Transverse colon (tissue), 4 donors: ENCODE measurements around the gene HOXB6. TPM values are rescaled to one million over a fixed set of nuclear protein-coding genes. Genes with fewer than 3 reads are reported as not detected.
A peak's percentile ranks its signal among the peaks of the same experiment; 100 is the strongest.

ENCODE experiments used
- DNase-seq: peaks from one replicate; pipeline ENCODE4 v3.0.0-alpha.2; 2019
- H3K27ac ChIP-seq, 4 donors: fragments of 200-600 bp; sonication (generic); 2 replicates each; pipeline ENCODE4 v1.5.1; 2016 to 2018; ENCODE audit warnings: inconsistent platforms in 4 of 4
- H3K27me3 ChIP-seq: fragments of 200-600 bp; sonication (generic); 2 replicates; pipeline ENCODE4 v1.5.1; 2017; ENCODE audit warnings: inconsistent platforms
- H3K36me3 ChIP-seq, 4 donors: fragments of 200-600 bp; sonication (generic); 2 replicates each; pipeline ENCODE4 v1.5.1; 2017 to 2019; ENCODE audit warnings: inconsistent platforms in 4 of 4
- H3K4me1 ChIP-seq, 4 donors: fragments of 200-600 bp; sonication (generic); 2 replicates each; pipeline ENCODE4 v1.5.1; 2017 to 2020; ENCODE audit warnings: inconsistent platforms in 4 of 4
- H3K4me3 ChIP-seq, 4 donors: fragments of 200-600 bp; sonication (generic); 1 replicate in 1 of 4; 2 replicates in 3 of 4; pipeline versions ENCODE4 v1.5.1 to v1.6.1; 2017 to 2019; ENCODE audit warnings: inconsistent platforms in 4 of 4
- H3K9me3 ChIP-seq, 2 donors: fragments of 200-600 bp; sonication (generic); 2 replicates each; pipeline ENCODE4 v1.5.1; 2017 to 2019; ENCODE audit warnings: inconsistent platforms in 2 of 2
- EP300 ChIP-seq: sonication (generic); formaldehyde crosslinking; IDR thresholded peaks from one replicate; pipeline ENCODE4 v1.6.1; 2017; ENCODE audit warnings: antibody characterized with exemption, low read depth
- POLR2A ChIP-seq: fragments of 450-650 bp; IDR thresholded peaks from one replicate; pipeline ENCODE4 v1.6.1; 2016; ENCODE audit warnings: antibody characterized with exemption, mild to moderate bottlenecking, moderate library complexity
- POLR2AphosphoS5 ChIP-seq, 3 donors: sonication (generic); formaldehyde crosslinking; IDR thresholded peaks; one replicate each; pipeline ENCODE4 v1.6.1; 2016; ENCODE audit warnings: antibody characterized with exemption in 3 of 3
- WGBS, 2 donors: methylation state at CpG; one replicate each; pipeline ENCODE4 v1.1.5; 2018; ENCODE audit warnings: low coverage in 1 of 2; 5-methylcytosine and 5-hydroxymethylcytosine counted together
- in situ Hi-C, 4 donors: fragments of 200-750 bp; cut with MboI; loops; one replicate each; pipeline versions ENCODE4 v1.15.0 to v1.15.1; 2017; ENCODE audit warnings: low sequenced_read_pairs in 3 of 4, low pct_ligation_motif_present in 1 of 4, low pct_unique_long_range_greater_than_20kb in 1 of 4
- intact Hi-C: fragments of 100-400 bp; cut with DNase I; formaldehyde crosslinking; loops from one replicate; pipeline ENCODE4 v1.15.1; 2023; ENCODE audit warnings: low total_unique reads
- total RNA-seq, 4 donors: library from RNA; depleted of rRNA; stranded (reverse); fragments of >200 nt; gene quantifications; one replicate each; pipeline ENCODE4 v1.1.0, GENCODE V29; 2016
- TF ChIP-seq, protein P1 (sequence below), 5 experiments: fragments of 200-600 bp in 3 of 5; fragments of 450-650 bp in 2 of 5; sonication (generic) in 3 of 5; IDR thresholded peaks; 1 replicate in 2 of 5; 2 replicates in 3 of 5; pipeline ENCODE4 v1.5.1; 2016 to 2017; ENCODE audit warnings: antibody characterized with exemption in 5 of 5, inconsistent platforms in 3 of 5, mild to moderate bottlenecking in 2 of 5, moderate library complexity in 1 of 5

Gene HOXB6
- total RNA-seq, 4 donors from 2014 or later = 42.7 to 78.4 (median 62.5) TPM

DNA sequence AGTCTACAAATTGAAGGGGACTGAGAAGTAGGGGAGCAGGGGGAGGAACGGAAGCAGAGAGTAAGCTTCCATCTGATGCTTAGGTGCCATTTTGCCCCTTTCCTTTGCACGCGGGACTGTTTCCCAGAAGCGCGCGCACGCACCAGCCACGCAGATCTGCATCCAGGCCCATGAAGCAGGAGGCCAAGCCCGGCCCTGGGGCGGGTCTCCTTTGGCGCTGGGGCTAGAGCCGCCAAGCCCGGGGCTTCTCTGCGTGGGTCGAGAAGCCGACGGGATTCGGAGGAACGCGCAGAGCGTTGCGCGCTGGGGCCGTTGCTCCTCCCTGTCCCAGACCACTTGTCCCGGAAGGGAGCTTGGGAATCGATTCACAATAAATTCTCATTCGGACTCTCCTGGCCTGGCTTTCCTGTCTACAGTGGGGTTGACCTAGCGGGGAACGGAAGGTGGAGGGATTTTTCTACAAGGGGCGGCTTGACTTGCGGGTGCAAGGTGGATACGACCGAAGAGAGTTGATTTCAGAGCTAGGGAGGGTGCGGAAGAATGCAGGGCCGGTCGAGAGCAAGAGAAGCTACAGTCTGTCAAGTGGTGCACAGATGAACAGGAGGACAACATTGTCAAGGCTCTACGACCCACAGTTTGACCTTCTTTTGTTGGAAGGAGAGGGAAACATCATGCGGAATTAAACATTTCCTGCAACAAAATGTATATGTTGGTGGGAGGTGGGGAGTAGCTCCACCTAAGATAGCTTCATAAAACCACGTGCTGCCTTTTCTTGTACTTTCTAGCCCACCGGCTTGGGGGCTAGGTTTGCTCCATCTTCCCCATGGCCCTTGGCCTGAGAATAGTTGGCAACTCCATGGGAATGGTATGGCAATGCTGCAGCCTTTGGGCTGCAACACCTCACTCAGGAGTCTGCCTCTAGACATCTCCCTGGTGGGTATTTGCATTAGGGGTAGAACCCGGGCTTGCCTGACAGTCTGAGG, 16.9 kb upstream of the HOXB6 start:
- Histone ChIP-seq H3K27me3 (peaks cover 100% of the 10 kb centered on the region), H3K4me1 (peaks cover 12 to 71% (median 56%) of the 10 kb centered on the region in 4 donors), H3K4me3 (peak overlapping the region in 1 of 4 donors; percentile 13), H3K27ac (peak overlapping the region in 3 of 4 donors; percentile 3 to 79 (median 74)), H3K9me3 (no peaks in the 10 kb centered on the region), H3K36me3 (no peaks in the 10 kb centered on the region)
- intact Hi-C loops (no loop called here), in situ Hi-C loops (no loop called here)
- DNase-seq = no peak
- TF ChIP-seq POLR2AphosphoS5 (IDR thresholded peaks at IDR 0.05) = peak in 1 of 3 donors; percentile 9
- TF ChIP-seq, protein P1, sequence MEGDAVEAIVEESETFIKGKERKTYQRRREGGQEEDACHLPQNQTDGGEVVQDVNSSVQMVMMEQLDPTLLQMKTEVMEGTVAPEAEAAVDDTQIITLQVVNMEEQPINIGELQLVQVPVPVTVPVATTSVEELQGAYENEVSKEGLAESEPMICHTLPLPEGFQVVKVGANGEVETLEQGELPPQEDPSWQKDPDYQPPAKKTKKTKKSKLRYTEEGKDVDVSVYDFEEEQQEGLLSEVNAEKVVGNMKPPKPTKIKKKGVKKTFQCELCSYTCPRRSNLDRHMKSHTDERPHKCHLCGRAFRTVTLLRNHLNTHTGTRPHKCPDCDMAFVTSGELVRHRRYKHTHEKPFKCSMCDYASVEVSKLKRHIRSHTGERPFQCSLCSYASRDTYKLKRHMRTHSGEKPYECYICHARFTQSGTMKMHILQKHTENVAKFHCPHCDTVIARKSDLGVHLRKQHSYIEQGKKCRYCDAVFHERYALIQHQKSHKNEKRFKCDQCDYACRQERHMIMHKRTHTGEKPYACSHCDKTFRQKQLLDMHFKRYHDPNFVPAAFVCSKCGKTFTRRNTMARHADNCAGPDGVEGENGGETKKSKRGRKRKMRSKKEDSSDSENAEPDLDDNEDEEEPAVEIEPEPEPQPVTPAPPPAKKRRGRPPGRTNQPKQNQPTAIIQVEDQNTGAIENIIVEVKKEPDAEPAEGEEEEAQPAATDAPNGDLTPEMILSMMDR (IDR thresholded peaks at IDR 0.05) = no peak
- WGBS, 2 donors = 38 to 50% methylated on average over 6 to 39 of the region's 41 CpGs

DNA sequence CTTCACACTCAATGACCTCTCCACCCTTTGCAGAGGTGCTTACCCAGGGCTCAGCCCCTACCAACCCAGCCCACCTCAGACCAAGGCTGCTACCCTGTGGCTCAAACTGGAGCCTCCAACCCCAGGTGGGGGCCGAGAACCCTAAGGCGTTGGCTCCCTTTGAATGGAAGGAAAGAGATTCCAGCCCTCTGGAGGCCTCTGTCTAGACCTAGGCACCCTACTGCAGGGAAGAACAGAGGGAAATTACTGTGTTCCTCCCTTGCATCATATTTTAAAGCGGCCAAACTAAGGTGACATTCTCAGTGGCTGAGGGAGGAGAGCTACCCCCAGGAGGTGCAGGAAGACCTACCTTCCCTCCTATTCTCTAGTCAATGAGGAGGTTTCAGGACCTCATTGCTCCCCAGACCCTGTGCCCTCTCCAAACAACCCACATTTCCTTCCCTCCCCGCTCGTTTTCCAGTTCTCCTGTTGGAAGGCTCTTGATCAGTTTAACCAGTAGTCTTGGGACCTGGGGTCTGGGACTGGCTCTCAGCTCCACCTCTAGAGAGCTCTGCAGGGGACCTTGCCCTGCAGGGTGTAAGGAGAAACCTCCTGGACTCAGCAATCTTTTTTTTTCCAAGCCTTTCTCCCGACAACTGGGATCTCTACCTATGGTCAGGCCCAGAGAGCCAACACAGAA, 15.8 kb upstream of the HOXB6 start:
- H3K4me1 ChIP-seq = peaks cover 4 to 69% (median 49%) of the 10 kb centered on the region in 4 donors
- intact Hi-C loops (no loop called here), in situ Hi-C loops (no loop called here)
- H3K27ac ChIP-seq = peak overlapping the region in 3 of 4 donors; percentile 74 to 79 (median 77)
- peak overlapping the region in 1 of 4 donors; percentile 14 for H3K4me3 ChIP-seq
- no peaks in the 10 kb centered on the region for H3K36me3 ChIP-seq
- peaks cover 100% of the 10 kb centered on the region for H3K27me3 ChIP-seq
- 31 to 48% methylated on average over 3 to 6 of the region's 6 CpGs for WGBS, 2 donors
- no peak for DNase-seq
- TF ChIP-seq POLR2AphosphoS5 (IDR thresholded peaks at IDR 0.05) (no peak), EP300 (no peak), POLR2A (no peak)
- TF ChIP-seq, protein P1 (IDR thresholded peaks at IDR 0.05) = no peak
- H3K9me3 ChIP-seq = no peaks in the 10 kb centered on the region

DNA sequence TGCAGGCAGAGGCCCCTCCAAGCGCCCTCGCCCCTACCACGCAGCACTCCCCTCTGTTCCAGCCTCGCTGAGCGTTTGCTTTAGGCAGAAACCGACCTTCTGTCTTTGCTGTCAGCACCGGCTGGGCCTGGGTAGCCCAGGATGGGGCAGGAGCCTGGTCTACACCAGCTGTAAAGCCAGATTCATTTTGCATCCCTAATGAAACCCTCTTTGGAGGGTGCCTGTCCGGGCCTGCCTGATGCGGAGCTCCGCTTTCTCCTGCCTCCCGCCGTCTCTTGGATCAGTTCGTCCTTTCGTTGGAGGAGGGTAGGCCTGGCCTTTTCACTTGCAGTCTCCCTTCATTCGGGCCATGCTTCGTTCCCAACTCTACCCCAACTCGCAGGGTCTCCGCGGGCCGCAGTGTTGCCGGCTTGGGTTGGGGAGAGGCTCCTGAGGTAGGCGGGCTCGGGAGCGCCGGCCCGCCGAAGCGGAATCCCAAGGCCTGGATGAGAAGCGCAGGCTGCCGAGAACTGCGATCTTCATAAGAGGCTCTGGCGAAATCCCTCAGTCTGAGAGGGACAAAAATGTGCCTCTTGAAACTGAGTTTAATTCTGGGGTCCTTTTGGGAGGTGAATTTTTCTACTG, 15.2 kb upstream of the HOXB6 start:
- Histone ChIP-seq H3K36me3 (no peaks in the 10 kb centered on the region), H3K4me1 (peaks cover 3 to 68% (median 42%) of the 10 kb centered on the region in 4 donors), H3K27ac (peak overlapping the region; percentile 74 to 82 (median 78)), H3K27me3 (peaks cover 100% of the 10 kb centered on the region), H3K4me3 (peak overlapping the region in 1 of 4 donors; percentile 14), H3K9me3 (no peaks in the 10 kb centered on the region)
- in situ Hi-C loops = no loop called here
- DNase-seq = no peak
- intact Hi-C loops = loop anchor here (5.0 kb wide), 1 partner anchor 283 kb away; no protein-coding TSS in a partner anchor
- 47% methylated on average over 28 of the region's 32 CpGs; no CpG with 5 or more reads in 1 of the 2 donors for WGBS, 2 donors
- peak; percentile 27 for TF ChIP-seq POLR2A
- TF ChIP-seq EP300 = no peak

DNA sequence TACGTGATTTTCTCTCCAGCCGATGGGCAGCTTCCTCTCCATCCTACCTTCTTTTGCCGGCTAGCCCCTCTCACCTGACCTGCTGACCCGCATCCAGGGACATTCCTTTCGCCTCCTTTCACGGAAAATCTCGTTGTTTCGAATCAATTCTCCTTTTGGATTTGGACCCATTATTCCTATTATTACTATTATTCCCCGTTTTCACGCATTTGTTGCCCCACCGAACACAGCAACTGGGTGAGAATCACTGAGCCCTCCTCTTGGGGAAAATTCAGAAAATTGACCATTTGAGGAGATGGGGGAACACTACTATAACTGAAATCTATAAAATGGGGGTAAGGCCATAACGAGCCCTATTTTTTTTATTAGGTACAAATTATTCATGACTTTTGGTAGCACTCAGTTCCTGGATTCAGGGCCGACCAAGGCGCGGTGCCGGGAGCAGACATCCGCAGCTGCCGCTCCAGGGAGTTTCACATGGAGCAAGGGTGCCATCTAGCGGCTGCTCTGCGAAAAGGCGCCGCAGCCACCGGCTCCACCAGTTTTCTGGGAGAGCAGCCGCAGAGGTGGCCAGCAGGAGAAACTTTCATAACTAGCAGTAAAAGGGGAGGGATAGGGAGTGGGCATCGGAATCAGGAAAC, 13.6 kb upstream of the HOXB6 start:
- Histone ChIP-seq H3K27ac (peak overlapping the region in 3 of 4 donors; percentile 74 to 82 (median 79)), H3K4me1 (peaks cover 0 to 79% (median 51%) of the 10 kb centered on the region in 4 donors), H3K4me3 (peak overlapping the region in 2 of 4 donors; percentile 22 to 39), H3K27me3 (peaks cover 100% of the 10 kb centered on the region), H3K36me3 (no peaks in the 10 kb centered on the region), H3K9me3 (no peaks in the 10 kb centered on the region)
- peak; percentile 94 for DNase-seq
- intact Hi-C loops = loop anchor here (5.0 kb wide), 1 partner anchor 281 kb away; no protein-coding TSS in a partner anchor
- in situ Hi-C loops = no loop called here
- TF ChIP-seq POLR2A = no peak
- TF ChIP-seq, protein P1 (IDR thresholded peaks at IDR 0.05) = peak; percentile 96 to 100 (median 98)
- peak in 2 of 3 donors; percentile 19 to 38 for TF ChIP-seq POLR2AphosphoS5 (IDR thresholded peaks at IDR 0.05)
- 5 to 6% methylated on average over 8 to 25 of the region's 25 CpGs for WGBS, 2 donors
